ENCODE results near the gene PASD1. TPM values are rescaled to one million over a fixed set of nuclear protein-coding genes. Genes with fewer than 3 reads are reported as not detected.

PASD1 gene, protein sequence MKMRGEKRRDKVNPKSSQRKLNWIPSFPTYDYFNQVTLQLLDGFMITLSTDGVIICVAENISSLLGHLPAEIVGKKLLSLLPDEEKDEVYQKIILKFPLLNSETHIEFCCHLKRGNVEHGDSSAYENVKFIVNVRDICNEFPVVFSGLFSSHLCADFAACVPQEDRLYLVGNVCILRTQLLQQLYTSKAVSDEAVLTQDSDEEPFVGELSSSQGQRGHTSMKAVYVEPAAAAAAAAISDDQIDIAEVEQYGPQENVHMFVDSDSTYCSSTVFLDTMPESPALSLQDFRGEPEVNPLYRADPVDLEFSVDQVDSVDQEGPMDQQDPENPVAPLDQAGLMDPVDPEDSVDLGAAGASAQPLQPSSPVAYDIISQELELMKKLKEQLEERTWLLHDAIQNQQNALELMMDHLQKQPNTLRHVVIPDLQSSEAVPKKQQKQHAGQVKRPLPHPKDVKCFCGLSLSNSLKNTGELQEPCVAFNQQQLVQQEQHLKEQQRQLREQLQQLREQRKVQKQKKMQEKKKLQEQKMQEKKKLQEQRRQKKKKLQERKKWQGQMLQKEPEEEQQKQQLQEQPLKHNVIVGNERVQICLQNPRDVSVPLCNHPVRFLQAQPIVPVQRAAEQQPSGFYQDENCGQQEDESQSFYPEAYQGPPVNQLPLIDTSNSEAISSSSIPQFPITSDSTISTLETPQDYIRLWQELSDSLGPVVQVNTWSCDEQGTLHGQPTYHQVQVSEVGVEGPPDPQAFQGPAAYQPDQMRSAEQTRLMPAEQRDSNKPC
- total RNA-seq (ENCODE audit: low replicate concordance): not detected in 2 replicates

DNA sequence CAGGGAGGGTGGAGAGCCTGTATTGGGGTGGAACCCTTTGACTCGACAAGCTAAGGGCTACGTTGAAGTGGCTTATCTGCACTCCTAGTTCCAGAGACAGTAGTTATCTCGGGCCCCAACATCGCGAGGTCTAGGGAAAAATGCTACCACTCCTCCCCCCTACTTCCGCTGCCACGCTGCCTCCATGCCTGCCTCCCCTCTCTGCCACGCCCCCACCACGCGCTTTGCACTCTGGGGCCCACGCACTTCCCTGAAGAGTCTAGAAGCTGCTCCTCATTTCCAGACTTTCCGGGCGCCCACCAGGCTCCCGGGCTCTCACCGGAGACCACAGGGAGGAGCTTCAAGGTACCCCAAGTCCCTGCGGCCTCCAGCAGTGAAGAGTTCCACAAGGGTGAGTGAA, at the start of gene PASD1:
TSS of gene PASD1 (plus strand) at position 227 of the 400 bp plus-strand sequence. CDS start 37,879 bp downstream, outside the sequence.
- no peak within 1 kb of the TSS for H3K4me3 ChIP-seq (ENCODE audit: low read depth, low read length)
- no peak for DNase-seq (ENCODE audit: low read depth)

DNA sequence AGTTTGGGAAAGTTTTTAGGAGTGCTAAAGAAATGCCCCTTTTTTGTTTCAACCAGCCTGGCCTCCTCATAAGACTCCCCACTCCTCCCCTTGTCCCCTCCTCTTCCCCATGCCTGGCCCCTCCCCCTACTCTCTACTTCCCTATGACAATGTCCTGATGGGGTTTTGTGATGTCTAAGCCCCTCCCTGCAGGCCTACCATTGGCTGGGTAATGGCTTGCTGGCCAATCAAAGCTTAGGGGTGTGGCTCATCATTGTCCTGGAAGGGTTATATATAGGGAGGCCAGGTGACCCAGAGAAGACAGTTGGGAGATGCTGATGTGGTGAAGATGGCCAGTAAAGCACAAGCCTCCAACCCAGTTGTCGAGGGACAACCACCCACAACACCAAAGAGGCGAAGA, 48.2 kb upstream of the PASD1 start:
- TF ChIP-seq, protein P1, sequence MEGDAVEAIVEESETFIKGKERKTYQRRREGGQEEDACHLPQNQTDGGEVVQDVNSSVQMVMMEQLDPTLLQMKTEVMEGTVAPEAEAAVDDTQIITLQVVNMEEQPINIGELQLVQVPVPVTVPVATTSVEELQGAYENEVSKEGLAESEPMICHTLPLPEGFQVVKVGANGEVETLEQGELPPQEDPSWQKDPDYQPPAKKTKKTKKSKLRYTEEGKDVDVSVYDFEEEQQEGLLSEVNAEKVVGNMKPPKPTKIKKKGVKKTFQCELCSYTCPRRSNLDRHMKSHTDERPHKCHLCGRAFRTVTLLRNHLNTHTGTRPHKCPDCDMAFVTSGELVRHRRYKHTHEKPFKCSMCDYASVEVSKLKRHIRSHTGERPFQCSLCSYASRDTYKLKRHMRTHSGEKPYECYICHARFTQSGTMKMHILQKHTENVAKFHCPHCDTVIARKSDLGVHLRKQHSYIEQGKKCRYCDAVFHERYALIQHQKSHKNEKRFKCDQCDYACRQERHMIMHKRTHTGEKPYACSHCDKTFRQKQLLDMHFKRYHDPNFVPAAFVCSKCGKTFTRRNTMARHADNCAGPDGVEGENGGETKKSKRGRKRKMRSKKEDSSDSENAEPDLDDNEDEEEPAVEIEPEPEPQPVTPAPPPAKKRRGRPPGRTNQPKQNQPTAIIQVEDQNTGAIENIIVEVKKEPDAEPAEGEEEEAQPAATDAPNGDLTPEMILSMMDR (IDR thresholded peaks at IDR 0.05; ENCODE audit: insufficient read depth, low read length): no peak
- no peak overlapping the region for H3K4me3 ChIP-seq (ENCODE audit: low read depth, low read length)
- no peak for DNase-seq (ENCODE audit: low read depth)

More for the DNA sequence above, at the start of gene PASD1:
- TF ChIP-seq, protein P1 (IDR thresholded peaks at IDR 0.05; ENCODE audit: insufficient read depth, low read length): no peak

DNA sequence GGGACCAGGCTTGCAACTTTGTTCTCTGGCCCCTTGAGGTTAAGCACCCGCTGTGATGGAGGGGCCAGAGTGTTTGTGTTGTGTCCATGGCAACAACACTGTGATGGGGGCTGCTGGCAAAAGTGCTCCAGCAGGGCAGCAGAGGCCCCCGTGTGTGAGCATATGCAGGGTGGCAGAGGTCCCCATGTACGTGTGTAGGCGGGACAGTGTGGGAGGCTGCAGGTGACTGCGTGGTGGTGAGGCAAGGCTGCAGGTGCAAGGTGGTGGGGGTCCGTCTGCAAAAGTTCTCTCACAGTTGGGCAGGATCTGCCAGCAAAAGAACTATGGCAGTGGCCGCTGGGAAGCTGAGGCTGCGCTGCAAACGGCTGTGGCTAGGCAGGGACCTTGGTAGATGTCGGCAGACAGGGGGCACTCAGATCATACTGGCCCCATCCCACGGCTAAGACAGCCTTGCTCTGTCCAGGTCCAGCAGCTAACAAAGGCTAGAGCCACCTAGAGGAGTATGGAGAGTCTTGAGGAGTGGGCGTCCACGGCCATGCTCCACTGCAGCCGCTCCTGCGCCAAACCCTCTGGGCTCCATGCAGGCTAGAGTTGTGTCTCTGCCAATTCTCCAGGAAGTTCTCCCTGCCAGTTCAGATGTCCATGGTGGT, 46.8 kb upstream of the PASD1 start:
- DNase-seq (ENCODE audit: low read depth): no peak
- H3K4me3 ChIP-seq (ENCODE audit: low read depth, low read length): no peak overlapping the region
- TF ChIP-seq, protein P1 (IDR thresholded peaks at IDR 0.05; ENCODE audit: insufficient read depth, low read length): no peak

DNA sequence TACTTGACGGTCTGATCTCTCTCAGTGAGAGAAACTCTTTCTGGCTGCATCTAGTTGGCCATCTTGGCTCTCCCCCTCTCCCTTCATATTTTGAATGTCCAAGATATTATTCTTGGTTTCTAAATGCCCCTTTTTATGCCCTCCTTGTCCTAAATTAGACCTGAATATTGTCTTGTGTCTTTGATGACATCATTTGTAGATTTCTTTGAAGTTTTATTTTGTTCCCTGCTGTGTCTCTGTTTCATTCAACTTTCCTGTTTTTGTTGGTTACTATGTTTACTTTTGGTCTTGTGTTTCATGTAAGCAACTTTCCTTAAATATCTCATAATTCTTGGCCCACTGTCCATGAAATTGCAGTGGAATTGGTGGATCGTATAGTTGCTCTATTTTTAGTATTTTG, 46.1 kb upstream of the PASD1 start:
- TF ChIP-seq, protein P1 (IDR thresholded peaks at IDR 0.05; ENCODE audit: insufficient read depth, low read length): no peak
- no peak overlapping the region for H3K4me3 ChIP-seq (ENCODE audit: low read depth, low read length)
- no peak for DNase-seq (ENCODE audit: low read depth)

DNA sequence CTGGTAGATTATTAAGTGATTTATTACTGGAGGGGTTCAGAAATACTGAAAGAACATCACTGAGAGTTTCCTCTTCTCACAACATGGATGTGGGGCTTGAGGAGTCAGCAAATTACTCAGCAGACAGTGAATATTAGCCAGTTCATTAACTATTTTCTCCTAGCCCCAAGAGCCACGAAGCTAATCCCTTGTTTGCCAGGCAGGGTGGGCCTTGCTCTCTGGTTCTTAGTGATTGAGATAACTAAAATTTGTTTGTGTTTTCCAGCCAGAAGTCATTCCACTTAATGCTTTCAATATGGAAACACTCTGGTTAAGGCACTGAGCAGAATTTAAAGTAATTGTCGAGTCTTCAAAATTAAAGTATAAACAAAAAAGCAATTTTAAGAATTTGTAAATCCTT, 40.1 kb upstream of the PASD1 start:
- no peak for DNase-seq (ENCODE audit: low read depth)
- H3K4me3 ChIP-seq (ENCODE audit: low read depth, low read length): no peak overlapping the region
- TF ChIP-seq, protein P1 (IDR thresholded peaks at IDR 0.05; ENCODE audit: insufficient read depth, low read length): no peak

DNA sequence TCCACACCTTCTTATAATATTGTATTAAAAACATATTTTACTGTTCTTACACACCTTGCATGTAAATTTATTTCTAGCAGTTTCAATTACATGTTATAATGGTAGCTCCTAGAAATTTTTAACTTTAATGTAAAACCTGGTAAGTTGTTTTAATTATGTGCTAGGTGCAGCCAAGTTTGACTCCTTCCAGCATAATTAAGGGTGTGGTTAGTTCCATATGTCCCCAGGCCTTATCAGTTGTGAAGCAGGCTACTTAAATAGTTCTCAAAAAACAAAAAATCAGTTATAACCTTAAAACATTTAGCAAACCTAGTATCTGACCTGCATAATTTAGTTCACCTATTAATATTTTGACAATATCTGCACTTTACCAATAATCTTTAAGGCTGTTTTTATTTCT, 26.9 kb upstream of the PASD1 start:
- H3K4me3 ChIP-seq (ENCODE audit: low read depth, low read length): no peak overlapping the region
- TF ChIP-seq, protein P1 (IDR thresholded peaks at IDR 0.05; ENCODE audit: insufficient read depth, low read length): no peak
- DNase-seq (ENCODE audit: low read depth): no peak

Measured in fibroblast of the aortic adventitia (primary cell).